Left ventricle myocardium inferior (tissue), 1 donor: ENCODE measurements around the gene DNAJC3. TPM values are rescaled to one million over a fixed set of nuclear protein-coding genes. Genes with fewer than 3 reads are reported as not detected.
A peak's percentile ranks its signal among the peaks of the same experiment; 100 is the strongest.

Source experiments
- DNase-seq: peaks from one replicate; pipeline ENCODE4 v3.0.0-alpha.2; 2020
- H3K27ac ChIP-seq: fragments of 200-600 bp; replicated peaks from 2 replicates; pipeline ENCODE4 v1.8.0; 2021
- H3K27me3 ChIP-seq: fragments of 200-600 bp; 2 replicates; pipeline ENCODE4 v1.8.0; 2021; ENCODE audit warnings: low read depth
- H3K36me3 ChIP-seq: fragments of 200-600 bp; 2 replicates; pipeline ENCODE4 v1.8.0; 2021
- H3K4me1 ChIP-seq: fragments of 200-600 bp; 2 replicates; pipeline ENCODE4 v1.8.0; 2021
- H3K4me3 ChIP-seq: fragments of 200-600 bp; 2 replicates; pipeline ENCODE4 v1.8.0; 2021; ENCODE audit warnings: mild to moderate bottlenecking, moderate library complexity
- H3K9me3 ChIP-seq: fragments of 200-600 bp; replicated peaks from 2 replicates; pipeline ENCODE4 v1.8.0; 2021
- intact Hi-C: fragments of 100-400 bp; cut with micrococcal nuclease; formaldehyde crosslinking; loops from one replicate; pipeline ENCODE4 v1.11.0; 2022
- total RNA-seq: library from RNA; stranded (reverse); fragmentation: NEBNext Ultra II Directional; extraction: Animal tissue kit (Norgen Biotek cat#: 25700); gene quantifications from one replicate; pipeline ENCODE4 v1.2.1, GENCODE V29; 2021
- TF ChIP-seq, protein P1 (sequence below): fragments of 200-600 bp; IDR thresholded peaks from 2 replicates; pipeline ENCODE4 v1.8.0; 2021; ENCODE audit warnings: antibody characterized with exemption, mild to moderate bottlenecking, borderline replicate concordance
- donor health status: DM: no; HTN: yes; CAD: no; lungs with severe emphysema.

The DNAJC3 gene
- total RNA-seq, 1 donor from 2014 or later = 31.5 TPM

DNA sequence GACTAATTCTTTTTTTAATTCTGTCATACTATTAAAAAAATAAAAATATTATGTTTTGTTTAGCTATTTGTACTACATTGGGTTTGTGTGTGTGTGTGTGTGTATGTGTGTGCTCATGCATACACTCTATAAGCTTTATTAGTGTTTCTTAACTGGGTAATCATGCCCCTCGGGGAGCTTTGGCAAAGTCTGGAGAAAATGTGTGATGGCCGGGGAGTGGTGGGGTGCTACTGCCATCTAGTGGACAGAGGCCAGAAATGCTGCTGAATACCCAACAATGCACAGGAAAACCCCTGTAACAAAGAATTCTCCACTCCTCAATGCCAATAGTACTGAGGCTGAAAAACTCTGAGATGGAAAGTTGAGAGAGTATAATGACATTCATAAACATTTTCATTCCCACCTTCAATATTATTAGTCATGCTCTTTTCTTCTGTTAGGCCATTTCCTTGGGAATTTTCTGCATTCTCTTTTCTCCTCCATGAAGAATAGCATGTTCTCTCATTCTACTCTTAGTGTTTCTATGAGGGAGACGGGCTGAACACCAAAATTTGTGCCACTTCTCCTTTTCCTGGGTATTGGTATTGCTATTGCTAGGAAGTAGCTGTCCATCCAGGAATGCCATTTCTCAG lies 157.3 kb downstream of the DNAJC3 start:
- Histone ChIP-seq H3K27ac (no peak overlapping the region), H3K36me3 (peaks cover 5% of the 10 kb centered on the region), H3K9me3 (peaks cover 26% of the 10 kb centered on the region), H3K4me3 (no peak overlapping the region), H3K4me1 (peaks cover 7% of the 10 kb centered on the region), H3K27me3 (no peaks in the 10 kb centered on the region)
- TF ChIP-seq, protein P1, sequence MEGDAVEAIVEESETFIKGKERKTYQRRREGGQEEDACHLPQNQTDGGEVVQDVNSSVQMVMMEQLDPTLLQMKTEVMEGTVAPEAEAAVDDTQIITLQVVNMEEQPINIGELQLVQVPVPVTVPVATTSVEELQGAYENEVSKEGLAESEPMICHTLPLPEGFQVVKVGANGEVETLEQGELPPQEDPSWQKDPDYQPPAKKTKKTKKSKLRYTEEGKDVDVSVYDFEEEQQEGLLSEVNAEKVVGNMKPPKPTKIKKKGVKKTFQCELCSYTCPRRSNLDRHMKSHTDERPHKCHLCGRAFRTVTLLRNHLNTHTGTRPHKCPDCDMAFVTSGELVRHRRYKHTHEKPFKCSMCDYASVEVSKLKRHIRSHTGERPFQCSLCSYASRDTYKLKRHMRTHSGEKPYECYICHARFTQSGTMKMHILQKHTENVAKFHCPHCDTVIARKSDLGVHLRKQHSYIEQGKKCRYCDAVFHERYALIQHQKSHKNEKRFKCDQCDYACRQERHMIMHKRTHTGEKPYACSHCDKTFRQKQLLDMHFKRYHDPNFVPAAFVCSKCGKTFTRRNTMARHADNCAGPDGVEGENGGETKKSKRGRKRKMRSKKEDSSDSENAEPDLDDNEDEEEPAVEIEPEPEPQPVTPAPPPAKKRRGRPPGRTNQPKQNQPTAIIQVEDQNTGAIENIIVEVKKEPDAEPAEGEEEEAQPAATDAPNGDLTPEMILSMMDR = peak; percentile 93
- intact Hi-C loops = loop anchor here (10.0 kb wide), 1 partner anchor 299 kb away; no protein-coding TSS in a partner anchor
- DNase-seq = peak; percentile 33

DNA sequence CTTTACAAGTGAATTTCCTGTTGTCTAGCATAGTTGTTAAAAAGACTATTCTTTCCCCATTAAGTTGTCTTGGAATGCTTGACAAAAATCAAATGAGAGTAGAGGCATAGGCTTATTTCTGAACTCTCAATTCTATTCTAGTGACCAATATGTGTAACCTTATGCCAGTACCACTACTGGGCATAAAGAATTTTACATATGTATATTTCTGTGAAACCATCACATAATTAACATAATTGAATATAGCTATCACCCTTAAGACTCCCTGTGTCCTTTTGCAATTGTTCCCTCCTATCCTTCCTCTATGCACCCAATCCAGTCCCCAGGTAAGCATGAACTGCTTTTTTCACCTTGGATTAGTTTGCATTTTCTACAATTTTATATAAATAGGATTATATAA lies 165.0 kb downstream of the DNAJC3 start:
- TF ChIP-seq, protein P1 = no peak
- Histone ChIP-seq H3K27me3 (no peaks in the 10 kb centered on the region), H3K36me3 (peaks cover 5% of the 10 kb centered on the region), H3K4me1 (no peaks in the 10 kb centered on the region), H3K4me3 (no peak overlapping the region), H3K27ac (no peak overlapping the region), H3K9me3 (peaks cover 37% of the 10 kb centered on the region)
- intact Hi-C loops = no loop called here
- no peak for DNase-seq

GRCh38 chr13:95842898-95843297 lies 166.0 kb downstream of the DNAJC3 start:
- Histone ChIP-seq H3K27me3 (no peaks in the 10 kb centered on the region), H3K4me1 (no peaks in the 10 kb centered on the region), H3K9me3 (peaks cover 33% of the 10 kb centered on the region), H3K27ac (no peak overlapping the region), H3K4me3 (no peak overlapping the region), H3K36me3 (no peaks in the 10 kb centered on the region)
- no peak for DNase-seq
- intact Hi-C loops = no loop called here
- TF ChIP-seq, protein P1 = no peak

Other genes starting within 250 kb of the DNAJC3 start
- not detected for gene CLDN10, start 124.4 kb upstream of the DNAJC3 start, total RNA-seq
- 3.8 TPM for gene DZIP1, start 32.4 kb upstream of the DNAJC3 start, total RNA-seq